Non-pigmented ciliary epithelial cell (primary cell): Measurements from ENCODE around the gene ZAP70.
"Not testable (repeated sequence)": the region's sequence is repeated elsewhere in the genome, so short reads cannot be mapped to it uniquely, and the experiment has no call there.

Experiments
- DNase-seq: peaks from one replicate; pipeline ENCODE4 v3.0.0-alpha.2; 2010; ENCODE audit warnings: low read depth

ZAP70 gene

GRCh38 chr2:97713296-97714083 lies at the start of gene ZAP70:
TSS of gene ZAP70 (plus strand) at chr2:97713576. CDS start at chr2:97724037, 10,461 bp downstream.
- DNase-seq, result no peak

DNA sequence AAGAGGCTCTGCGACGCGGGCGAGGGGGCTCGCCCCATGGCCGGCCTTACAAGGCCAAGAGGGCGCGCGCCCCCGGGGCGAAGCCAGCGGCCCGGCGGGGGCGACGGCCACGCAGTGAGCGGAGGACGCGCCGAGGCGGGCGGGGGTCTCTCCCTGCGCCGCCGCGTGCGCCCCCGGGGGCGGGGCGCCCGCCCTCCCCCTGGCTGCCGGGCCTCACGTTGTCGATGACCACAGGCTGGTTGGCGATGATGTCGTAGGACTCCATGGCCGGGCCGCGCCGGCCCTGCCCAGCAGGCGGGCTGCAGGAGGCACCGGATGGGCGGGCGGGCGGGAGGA lies 49.8 kb upstream of the ZAP70 start:
- no peak for DNase-seq

DNA sequence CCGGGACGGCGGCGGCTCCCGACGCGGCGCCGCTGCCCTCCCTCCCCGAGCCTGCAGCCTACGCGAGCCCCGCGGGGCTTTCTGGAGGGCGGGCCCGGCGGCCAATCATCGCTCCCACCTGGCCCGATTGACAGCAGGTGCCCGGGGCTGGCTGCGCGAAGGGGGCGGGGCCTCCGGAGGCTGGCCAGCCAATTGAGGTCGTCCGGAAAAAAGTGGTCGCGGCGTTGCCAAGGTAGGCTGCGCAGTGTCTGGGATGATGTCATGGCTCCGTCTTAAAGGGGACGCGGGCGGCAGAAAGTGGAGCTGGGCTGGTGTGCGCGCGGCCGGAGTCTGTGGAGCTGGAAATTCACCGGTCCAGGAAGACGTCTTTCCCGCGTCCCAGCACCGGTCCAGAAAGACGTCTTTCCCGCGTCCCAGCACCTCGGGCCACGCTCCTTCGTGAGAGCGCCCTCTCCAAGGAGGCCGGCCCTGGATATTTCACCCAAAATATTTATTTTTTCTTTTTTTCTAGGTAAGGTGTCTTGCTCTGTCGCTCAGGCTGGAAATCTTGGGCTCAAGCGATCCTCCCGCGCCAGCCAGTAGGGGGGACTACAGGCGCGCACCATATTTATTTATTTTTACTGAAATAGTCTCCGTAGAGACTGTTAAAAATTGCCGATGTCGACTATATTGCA lies 49.3 kb upstream of the ZAP70 start, which contains the start of gene ACTR1B:
TSS of gene ACTR1B (minus strand) at position 83 of the 674 bp plus-strand sequence. CDS start 154 bp downstream, outside the sequence.
- peak; percentile 92 for DNase-seq

- DNase-seq, result no peak
Observed at GRCh38 chr2:97664636-97664970, 48.8 kb upstream of the ZAP70 start.

DNA sequence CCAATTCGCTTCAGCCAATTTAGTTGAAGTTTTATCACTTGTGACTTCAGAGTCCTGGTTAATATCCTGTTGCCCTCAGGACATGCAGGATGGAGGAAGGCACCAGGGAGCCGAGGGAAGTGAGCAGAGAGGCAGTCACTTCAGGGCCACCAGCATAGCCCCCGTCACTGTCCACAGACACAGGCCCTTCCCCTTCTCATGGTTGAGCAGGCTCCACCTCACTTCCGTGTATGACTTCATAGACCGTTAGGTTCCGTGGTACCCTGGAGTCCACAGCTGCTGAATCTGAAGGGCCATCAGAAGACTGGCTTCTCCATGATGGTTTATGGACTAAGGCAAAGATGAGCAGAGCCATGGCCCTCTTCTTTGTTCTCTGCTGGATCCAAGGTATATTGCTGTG lies 43.9 kb upstream of the ZAP70 start, which contains the start of gene C2orf92:
TSS of gene C2orf92 (plus strand) at position 266 of the 400 bp plus-strand sequence. CDS start at position 342, 76 bp downstream.
- no peak for DNase-seq

- DNase-seq, result no peak
Observed at GRCh38 chr2:97670471-97670870, 42.9 kb upstream of the ZAP70 start.

DNA sequence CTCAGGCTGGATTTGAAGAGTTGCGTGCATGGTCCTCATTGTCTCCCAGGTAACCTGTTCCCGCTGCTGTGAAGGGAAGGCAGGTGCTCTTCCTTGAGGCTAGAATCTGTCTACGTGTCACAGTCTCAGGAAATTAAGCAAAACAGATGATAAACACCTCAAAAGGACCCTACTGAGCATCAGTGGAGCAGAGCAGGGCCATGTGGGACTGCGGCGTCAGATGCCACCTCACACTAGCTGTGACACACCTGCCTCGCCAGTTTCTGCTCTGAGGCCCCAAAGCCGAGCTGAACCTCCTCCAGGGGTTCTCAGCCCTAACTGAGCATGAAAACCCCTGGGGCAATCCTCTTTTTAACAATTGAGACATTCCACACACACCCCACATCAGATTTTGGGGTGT lies 41.9 kb upstream of the ZAP70 start:
- no peak for DNase-seq

GRCh38 chr2:97672606-97673140 lies 40.7 kb upstream of the ZAP70 start:
- not testable (repeated sequence) for DNase-seq

- no peak for DNase-seq
Observed at GRCh38 chr2:97673182-97673914, 40.0 kb upstream of the ZAP70 start.

GRCh38 chr2:97673915-97674283 lies 39.5 kb upstream of the ZAP70 start:
- DNase-seq, result no peak

GRCh38 chr2:97675430-97676113 lies 37.8 kb upstream of the ZAP70 start:
- no peak for DNase-seq

GRCh38 chr2:97676620-97677019 lies 36.8 kb upstream of the ZAP70 start:
- no peak for DNase-seq

- DNase-seq, result no peak
Observed at GRCh38 chr2:97677480-97677879, 35.9 kb upstream of the ZAP70 start.

DNA sequence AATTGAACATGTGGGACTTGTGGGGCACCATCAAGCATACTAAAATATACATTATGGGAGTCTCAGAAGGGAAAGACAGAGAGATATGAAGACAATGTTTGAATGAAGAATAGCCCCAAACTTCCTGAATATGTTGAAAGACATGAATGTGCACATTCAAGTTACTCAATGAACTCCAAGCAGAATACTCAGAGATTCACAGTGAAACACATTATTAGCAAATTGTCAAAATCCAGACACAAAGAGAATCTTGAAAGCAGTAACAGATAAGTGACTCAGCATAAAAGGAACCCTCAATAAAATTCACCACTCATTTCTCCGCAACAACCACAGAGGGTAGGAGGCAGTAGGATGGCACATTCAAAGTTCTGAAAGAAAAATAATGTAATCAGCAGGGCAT lies 35.1 kb upstream of the ZAP70 start:
- no peak for DNase-seq

DNA sequence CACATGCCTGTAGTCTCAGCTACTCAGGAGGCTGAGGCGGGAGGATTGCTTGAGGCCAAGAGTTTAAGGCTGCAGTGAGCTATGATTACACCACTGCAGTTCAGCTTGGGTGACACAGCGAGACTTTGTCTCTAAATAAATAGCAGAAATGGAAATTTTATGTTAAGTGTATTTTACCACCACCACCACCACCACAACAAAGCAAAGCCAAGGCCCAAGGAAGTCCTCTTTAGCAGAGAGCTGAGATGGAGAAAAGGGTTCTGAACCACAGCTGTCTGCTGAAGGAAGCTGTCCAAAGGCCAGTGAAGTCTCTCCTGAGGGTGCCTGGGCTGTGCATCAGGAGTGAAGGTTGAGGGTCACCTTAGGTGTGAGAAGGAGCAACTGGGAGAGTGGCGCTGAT lies 26.1 kb upstream of the ZAP70 start:
- DNase-seq, result not testable (repeated sequence)

GRCh38 chr2:97688062-97688827 lies 25.1 kb upstream of the ZAP70 start:
- no peak for DNase-seq

- DNase-seq, result no peak
Observed at GRCh38 chr2:97691166-97691565, 22.2 kb upstream of the ZAP70 start.

- DNase-seq, result no peak
Observed at GRCh38 chr2:97693476-97693875, 19.9 kb upstream of the ZAP70 start.

DNA sequence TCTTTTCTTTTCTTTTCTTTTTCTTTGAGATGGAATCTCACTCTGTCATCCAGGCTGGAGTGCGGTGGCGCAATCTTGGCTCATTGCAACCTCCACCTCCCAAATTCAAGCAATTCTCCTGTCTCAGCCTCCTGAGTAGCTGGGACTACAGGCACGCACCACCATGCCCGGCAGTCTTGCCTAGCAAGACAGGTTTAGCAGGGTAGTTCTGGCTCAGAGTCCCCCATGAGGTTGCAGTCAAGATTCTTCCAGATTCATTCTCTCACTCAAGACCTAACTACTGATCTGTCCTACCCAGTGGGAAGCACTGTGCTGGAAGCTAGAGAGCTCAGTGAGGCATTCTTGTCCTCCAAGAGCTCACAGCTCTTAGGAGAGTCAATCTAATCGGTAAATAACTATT lies 17.6 kb upstream of the ZAP70 start:
- no peak for DNase-seq

GRCh38 chr2:97697252-97698235 lies 15.8 kb upstream of the ZAP70 start:
- DNase-seq, result peak; percentile 45
